HL-60 (cell line): ENCODE measurements around the gene ESRRA.

ENCODE experiments used
- DNase-seq, 2 experiments: peaks; one replicate each; pipeline ENCODE4 v3.0.0-alpha.2; 2010 to 2020; ENCODE audit warnings: low read depth in 1 of 2, low spot score in 1 of 2
- H3K27ac ChIP-seq: fragments of 250-450 bp; sonication (Bioruptor Pico); replicated peaks from 2 replicates; pipeline ENCODE4 v1.5.1; 2020; ENCODE audit warnings: mild to moderate bottlenecking, moderate library complexity
- H3K27me3 ChIP-seq: fragments of 250-450 bp; sonication (Bioruptor Pico); 2 replicates; pipeline ENCODE4 v1.5.1; 2021; ENCODE audit warnings: mild to moderate bottlenecking, moderate library complexity; ENCODE audit not compliant: insufficient read depth, poor library complexity, severe bottlenecking
- H3K4me3 ChIP-seq: replicated peaks from 2 replicates; pipeline ENCODE4 v1.5.1; 2011; ENCODE audit warnings: mild to moderate bottlenecking, control low read depth, low read length; ENCODE audit not compliant: insufficient read depth
- CTCF ChIP-seq: IDR thresholded peaks from one replicate; pipeline ENCODE4 v1.5.1; 2011; ENCODE audit warnings: low read length, control low read depth, inconsistent platforms; ENCODE audit not compliant: insufficient read depth
- GABPA ChIP-seq: IDR thresholded peaks from 2 replicates; pipeline ENCODE4 v1.6.1; 2012; ENCODE audit warnings: low read depth
- POLR2AphosphoS5 ChIP-seq: IDR thresholded peaks from 2 replicates; pipeline ENCODE4 v1.6.1; 2012; ENCODE audit warnings: low read depth
- REST ChIP-seq: IDR thresholded peaks from 2 replicates; pipeline ENCODE4 v1.6.1; 2012; ENCODE audit warnings: low read depth; ENCODE audit not compliant: insufficient replicate concordance
- SPI1 ChIP-seq: IDR thresholded peaks from 2 replicates; pipeline ENCODE4 v1.6.1; 2012; ENCODE audit warnings: low read depth, mild to moderate bottlenecking, borderline replicate concordance

The ESRRA gene

GRCh38 chr11:64262271-64263002, 42.9 kb upstream of the ESRRA start:
- no peak for DNase-seq
- H3K27me3 ChIP-seq: no peaks in the 10 kb centered on the region
- TF ChIP-seq GABPA: no peak
- TF ChIP-seq CTCF: no peak
- no peak for TF ChIP-seq REST
- no peak for TF ChIP-seq SPI1
- no peak for TF ChIP-seq POLR2AphosphoS5
- no peak overlapping the region for H3K27ac ChIP-seq
- H3K4me3 ChIP-seq: no peak overlapping the region

- no peak for DNase-seq
- H3K27me3 ChIP-seq: no peaks in the 10 kb centered on the region
- TF ChIP-seq SPI1 (no peak), POLR2AphosphoS5 (no peak), CTCF (no peak), GABPA (no peak)
- no peak overlapping the region for H3K27ac ChIP-seq
- H3K4me3 ChIP-seq: no peak overlapping the region
Measured at GRCh38 chr11:64263021-64263946, 42.0 kb upstream of the ESRRA start.

GRCh38 chr11:64263947-64264317, 41.4 kb upstream of the ESRRA start:
- no peak overlapping the region for H3K27ac ChIP-seq
- no peak overlapping the region for H3K4me3 ChIP-seq
- no peak for DNase-seq
- H3K27me3 ChIP-seq: no peaks in the 10 kb centered on the region
- TF ChIP-seq CTCF (no peak), REST (no peak), POLR2AphosphoS5 (no peak), GABPA (no peak), SPI1 (no peak)
